DMS79 (cell line): ENCODE results near the gene PYGB.
A peak's percentile ranks its signal among the peaks of the same experiment; 100 is the strongest.
"Not testable (repeated sequence)": the region's sequence is repeated elsewhere in the genome, so short reads cannot be mapped to it uniquely, and the experiment has no call there.

ENCODE experiments used
- DNase-seq: peaks from one replicate; lab custom pipeline; 2025; lab: John Stamatoyannopoulos, UW

The PYGB gene

GRCh38 chr20:25296094-25297093 is 48.5 kb downstream of the PYGB start:
- DNase-seq: no peak

GRCh38 chr20:25297141-25297905 is 49.4 kb downstream of the PYGB start:
- DNase-seq: no peak

- DNase-seq: peak; percentile 18
Measured at GRCh38 chr20:25299806-25300205, 51.9 kb downstream of the PYGB start.

GRCh38 chr20:25300496-25301170 is 52.7 kb downstream of the PYGB start:
- DNase-seq: no peak

GRCh38 chr20:25301357-25301920 is 53.6 kb downstream of the PYGB start:
- no peak for DNase-seq

- no peak for DNase-seq
Measured at GRCh38 chr20:25302596-25302995, 54.7 kb downstream of the PYGB start.

- DNase-seq: no peak
Measured at GRCh38 chr20:25303292-25304024, 55.6 kb downstream of the PYGB start.

- no peak for DNase-seq
Measured at GRCh38 chr20:25304025-25304549, 56.2 kb downstream of the PYGB start.

GRCh38 chr20:25306991-25307903 is 59.4 kb downstream of the PYGB start:
- DNase-seq: no peak

- DNase-seq: no peak
Measured at GRCh38 chr20:25308083-25308491, 60.2 kb downstream of the PYGB start.

- DNase-seq: no peak
Measured at GRCh38 chr20:25308671-25309394, 60.9 kb downstream of the PYGB start.

GRCh38 chr20:25309395-25310267 is 61.7 kb downstream of the PYGB start:
- DNase-seq: no peak

GRCh38 chr20:25310268-25310920 is 62.5 kb downstream of the PYGB start:
- no peak for DNase-seq

- DNase-seq: no peak
Measured at GRCh38 chr20:25310921-25311728, 63.2 kb downstream of the PYGB start.

- DNase-seq: not testable (repeated sequence)
Measured at GRCh38 chr20:25312716-25313115, 64.8 kb downstream of the PYGB start.

GRCh38 chr20:25313593-25313992 is 65.7 kb downstream of the PYGB start:
- DNase-seq: no peak
